ENCODE data around the gene PTPA.
"Not testable (repeated sequence)": the region's sequence is repeated elsewhere in the genome, so short reads cannot be mapped to it uniquely, and the experiment has no call there.

PTPA gene

DNA sequence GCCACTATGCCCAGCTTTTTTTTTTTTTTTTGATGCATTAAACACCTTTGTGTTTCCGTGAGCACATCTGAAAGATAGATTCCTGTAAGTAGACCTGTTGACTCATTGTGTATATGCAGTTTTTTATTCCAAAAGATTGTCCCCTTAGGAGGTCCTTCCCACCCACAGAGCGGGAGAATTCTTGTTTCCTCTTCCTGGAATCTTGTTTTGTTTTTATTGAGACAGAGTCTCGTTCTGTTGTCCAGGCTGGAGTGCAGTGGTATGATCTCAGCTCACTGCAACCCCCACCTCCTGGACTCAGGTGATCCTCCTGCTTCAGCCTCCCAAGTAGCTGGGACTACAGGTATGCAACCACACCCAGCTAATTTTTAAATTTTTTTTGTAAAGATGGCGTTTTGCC, 7.6 kb downstream of the PTPA start:
- no peak for TF ChIP-seq CTCF (IDR thresholded peaks at IDR 0.05; ENCODE audit: control insufficient read depth, insufficient read depth, low read depth, low read length, missing control alignments)
- H3K4me3 ChIP-seq (ENCODE audit: control insufficient read depth, low read depth, low read length) = no peak overlapping the region
- no peak for DNase-seq (ENCODE audit: low read depth)

GRCh38 chr9:129121483-129121882, 10.3 kb downstream of the PTPA start:
- DNase-seq (ENCODE audit: low read depth) = no peak
- TF ChIP-seq CTCF (IDR thresholded peaks at IDR 0.05; ENCODE audit: control insufficient read depth, insufficient read depth, low read depth, low read length, missing control alignments) = no peak
- no peak overlapping the region for H3K4me3 ChIP-seq (ENCODE audit: control insufficient read depth, low read depth, low read length)

DNA sequence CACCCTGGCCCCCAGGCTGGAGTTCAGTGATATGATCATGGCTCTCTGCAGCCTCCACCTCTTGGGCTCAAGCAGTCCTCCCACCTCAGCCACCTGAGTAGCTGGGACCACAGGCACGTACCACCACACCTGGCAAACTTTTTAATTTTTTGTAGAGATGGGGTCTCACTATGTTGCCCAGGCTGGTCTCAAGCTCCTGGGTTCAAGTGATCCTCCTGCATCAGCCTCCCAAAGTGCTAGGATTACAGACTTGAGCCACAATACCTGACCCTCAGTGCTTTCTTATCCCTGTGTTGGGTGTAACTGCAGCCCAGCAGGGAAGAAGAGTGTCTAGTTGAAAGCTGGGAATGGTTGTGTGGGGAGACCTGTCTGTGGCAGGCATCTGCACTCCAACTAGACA, 10.9 kb downstream of the PTPA start:
- TF ChIP-seq CTCF (IDR thresholded peaks at IDR 0.05; ENCODE audit: control insufficient read depth, insufficient read depth, low read depth, low read length, missing control alignments) = no peak
- no peak overlapping the region for H3K4me3 ChIP-seq (ENCODE audit: control insufficient read depth, low read depth, low read length)
- no peak for DNase-seq (ENCODE audit: low read depth)

DNA sequence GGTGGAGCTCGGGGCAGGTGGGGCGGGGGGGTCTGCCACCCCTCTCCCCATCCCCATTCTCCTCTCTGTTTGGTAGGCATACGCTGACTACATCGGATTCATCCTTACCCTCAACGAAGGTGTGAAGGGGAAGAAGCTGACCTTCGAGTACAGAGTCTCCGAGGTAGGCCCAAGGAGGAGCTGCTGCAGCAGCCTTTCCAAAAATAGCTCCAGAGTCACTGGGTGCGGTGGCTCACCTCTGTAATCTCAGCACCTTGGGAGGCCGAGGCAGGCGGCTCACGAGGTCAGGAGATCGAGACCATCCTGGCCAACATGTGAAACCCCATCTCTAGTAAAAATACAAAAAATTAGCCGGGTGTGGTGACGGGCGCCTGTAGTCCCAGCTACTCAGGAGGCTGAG, 11.8 kb downstream of the PTPA start:
- not testable (repeated sequence) for DNase-seq (ENCODE audit: low read depth); H3K4me3 ChIP-seq (ENCODE audit: control insufficient read depth, low read depth, low read length)

- no peak for DNase-seq (ENCODE audit: low read depth)
- TF ChIP-seq CTCF (IDR thresholded peaks at IDR 0.05; ENCODE audit: control insufficient read depth, insufficient read depth, low read depth, low read length, missing control alignments) = no peak
- H3K4me3 ChIP-seq (ENCODE audit: control insufficient read depth, low read depth, low read length) = no peak overlapping the region
These were observed 13.4 kb downstream of the PTPA start for GRCh38 chr9:129124506-129125069.

- peak; percentile 73 for DNase-seq (ENCODE audit: low read depth)
- no peak overlapping the region for H3K4me3 ChIP-seq (ENCODE audit: control insufficient read depth, low read depth, low read length)
- TF ChIP-seq CTCF (IDR thresholded peaks at IDR 0.05; ENCODE audit: control insufficient read depth, insufficient read depth, low read depth, low read length, missing control alignments) = no peak
These were observed 14.3 kb downstream of the PTPA start for GRCh38 chr9:129125478-129125877.

GRCh38 chr9:129126749-129127618, 15.8 kb downstream of the PTPA start:
- DNase-seq (ENCODE audit: low read depth) = no peak
- no peak overlapping the region for H3K4me3 ChIP-seq (ENCODE audit: control insufficient read depth, low read depth, low read length)
- TF ChIP-seq CTCF (IDR thresholded peaks at IDR 0.05; ENCODE audit: control insufficient read depth, insufficient read depth, low read depth, low read length, missing control alignments) = no peak
